Osteocyte (in vitro differentiated cells): ENCODE data around the gene ATXN3L. TPM values are rescaled to one million over a fixed set of nuclear protein-coding genes. Genes with fewer than 3 reads are reported as not detected.

Source experiments
- DNase-seq: peaks from one replicate; pipeline ENCODE4 v3.0.0; 2021; ENCODE audit warnings: mixed read lengths; ENCODE audit not compliant: unreplicated experiment; ENCODE audit errors: extremely low spot score
- H3K27ac Mint-ChIP-seq: one replicate; pipeline ENCODE4 v1.8.0; 2021; ENCODE audit warnings: mild to moderate bottlenecking, mixed read lengths; ENCODE audit not compliant: unreplicated experiment
- H3K27me3 Mint-ChIP-seq: one replicate; pipeline ENCODE4 v1.8.0; 2021; ENCODE audit warnings: mixed read lengths; ENCODE audit not compliant: unreplicated experiment
- H3K36me3 Mint-ChIP-seq: one replicate; pipeline ENCODE4 v1.8.0; 2021; ENCODE audit warnings: mixed read lengths; ENCODE audit not compliant: unreplicated experiment
- H3K4me1 Mint-ChIP-seq: one replicate; pipeline ENCODE4 v1.8.0; 2021; ENCODE audit warnings: mixed read lengths; ENCODE audit not compliant: unreplicated experiment
- H3K4me3 Mint-ChIP-seq: one replicate; pipeline ENCODE4 v1.8.0; 2021; ENCODE audit warnings: mild to moderate bottlenecking, moderate library complexity, mixed read lengths; ENCODE audit not compliant: unreplicated experiment
- H3K9me3 Mint-ChIP-seq: one replicate; pipeline ENCODE4 v1.8.0; 2021; ENCODE audit warnings: mixed read lengths; ENCODE audit not compliant: unreplicated experiment
- CTCF ChIP-seq: fragments of 200-600 bp; sonication (generic); IDR thresholded peaks from 2 replicates; pipeline ENCODE4 v1.5.0; 2021; ENCODE audit warnings: antibody characterized with exemption, mild to moderate bottlenecking, moderate library complexity
- total RNA-seq: library from RNA; stranded (reverse); gene quantifications from 2 replicates; pipeline ENCODE4 v1.2.1, GENCODE V29; 2021

The ATXN3L gene
- total RNA-seq, 1 donor from 2014 or later: not detected

- no peak overlapping the region for H3K4me3 Mint-ChIP-seq
- no peaks in the 10 kb centered on the region for H3K36me3 Mint-ChIP-seq
- H3K9me3 Mint-ChIP-seq: no peaks in the 10 kb centered on the region
- no peak for TF ChIP-seq CTCF
- no peak overlapping the region for H3K27ac Mint-ChIP-seq
- no peaks in the 10 kb centered on the region for H3K27me3 Mint-ChIP-seq
- no peak for DNase-seq
- H3K4me1 Mint-ChIP-seq: peaks cover 54% of the 10 kb centered on the region
These were observed 44.8 kb downstream of the ATXN3L start for GRCh38 chrX:13275031-13275430.

- no peak for TF ChIP-seq CTCF
- Mint-ChIP-seq H3K27me3 (no peaks in the 10 kb centered on the region), H3K9me3 (no peaks in the 10 kb centered on the region), H3K36me3 (no peaks in the 10 kb centered on the region), H3K27ac (no peak overlapping the region), H3K4me1 (peaks cover 31% of the 10 kb centered on the region), H3K4me3 (no peak overlapping the region)
- no peak for DNase-seq
These were observed 47.4 kb downstream of the ATXN3L start for GRCh38 chrX:13272426-13272825.

GRCh38 chrX:13271511-13271910 is 48.3 kb downstream of the ATXN3L start:
- Mint-ChIP-seq H3K4me1 (peaks cover 22% of the 10 kb centered on the region), H3K27ac (no peak overlapping the region), H3K9me3 (no peaks in the 10 kb centered on the region), H3K27me3 (no peaks in the 10 kb centered on the region), H3K36me3 (no peaks in the 10 kb centered on the region), H3K4me3 (no peak overlapping the region)
- DNase-seq: no peak
- TF ChIP-seq CTCF: no peak

GRCh38 chrX:13270360-13270759 is 49.5 kb downstream of the ATXN3L start:
- no peaks in the 10 kb centered on the region for H3K27me3 Mint-ChIP-seq
- DNase-seq: no peak
- H3K9me3 Mint-ChIP-seq: no peaks in the 10 kb centered on the region
- H3K36me3 Mint-ChIP-seq: no peaks in the 10 kb centered on the region
- no peak for TF ChIP-seq CTCF
- no peak overlapping the region for H3K4me3 Mint-ChIP-seq
- H3K4me1 Mint-ChIP-seq: peaks cover 10% of the 10 kb centered on the region
- H3K27ac Mint-ChIP-seq: no peak overlapping the region

GRCh38 chrX:13268874-13269273 is 51.0 kb downstream of the ATXN3L start:
- no peak overlapping the region for H3K4me3 Mint-ChIP-seq
- no peaks in the 10 kb centered on the region for H3K36me3 Mint-ChIP-seq
- DNase-seq: no peak
- no peaks in the 10 kb centered on the region for H3K9me3 Mint-ChIP-seq
- no peaks in the 10 kb centered on the region for H3K27me3 Mint-ChIP-seq
- no peak for TF ChIP-seq CTCF
- H3K27ac Mint-ChIP-seq: no peak overlapping the region
- H3K4me1 Mint-ChIP-seq: no peaks in the 10 kb centered on the region

Other genes with a start within 250 kb of the ATXN3L start
- not detected in 2 replicates for gene EGFL6, start 249.5 kb upstream of the ATXN3L start, total RNA-seq